GM19372 (cell line): Measurements from ENCODE around the gene AMBRA1.
A peak's percentile ranks its signal among the peaks of the same experiment; 100 is the strongest.

Experiments
- ATAC-seq: cut with Tn5 transposase; IDR thresholded peaks from one replicate; pipeline ENCODE4 v1.9.1; 2021; ENCODE audit warnings: mild to moderate bottlenecking, low read depth, moderate library complexity; ENCODE audit not compliant: unreplicated experiment

The AMBRA1 gene

GRCh38 chr11:46408407-46408986 is 185.3 kb downstream of the AMBRA1 start:
- ATAC-seq = no peak

- no peak for ATAC-seq
Observed at GRCh38 chr11:46407635-46408034, 186.2 kb downstream of the AMBRA1 start.

GRCh38 chr11:46404476-46405017 is 189.3 kb downstream of the AMBRA1 start:
- ATAC-seq = no peak

- ATAC-seq = no peak
Observed at GRCh38 chr11:46402957-46403902, 190.6 kb downstream of the AMBRA1 start.

GRCh38 chr11:46397526-46397925 is 196.3 kb downstream of the AMBRA1 start:
- no peak for ATAC-seq

GRCh38 chr11:46393759-46394158 is 200.1 kb downstream of the AMBRA1 start:
- no peak for ATAC-seq

GRCh38 chr11:46393231-46393616 is 200.6 kb downstream of the AMBRA1 start:
- no peak for ATAC-seq

- no peak for ATAC-seq
Observed at GRCh38 chr11:46392421-46393230, 201.2 kb downstream of the AMBRA1 start.

- ATAC-seq = no peak
Observed at GRCh38 chr11:46391578-46392420, 202.0 kb downstream of the AMBRA1 start, which contains the start of gene CHRM4. Gene CHRM4 (minus strand): TSS chr11:46391776. CDS start chr11:46386557, 5,219 bp downstream.

- no peak for ATAC-seq
Observed at GRCh38 chr11:46391186-46391577, 202.6 kb downstream of the AMBRA1 start.

GRCh38 chr11:46390331-46391171 is 203.3 kb downstream of the AMBRA1 start:
- ATAC-seq = no peak

GRCh38 chr11:46389450-46390330 is 204.1 kb downstream of the AMBRA1 start:
- peak; percentile 56 for ATAC-seq

- no peak for ATAC-seq
Observed at GRCh38 chr11:46388619-46389449, 205.0 kb downstream of the AMBRA1 start.

- ATAC-seq = no peak
Observed at GRCh38 chr11:46387919-46388618, 205.8 kb downstream of the AMBRA1 start.

GRCh38 chr11:46387456-46387855 is 206.4 kb downstream of the AMBRA1 start:
- ATAC-seq = no peak

GRCh38 chr11:46386674-46387073 is 207.1 kb downstream of the AMBRA1 start:
- no peak for ATAC-seq
